Measurements from ENCODE around the gene DHX8. TPM values are rescaled to one million over a fixed set of nuclear protein-coding genes. Genes with fewer than 3 reads are reported as not detected.
"Not testable (repeated sequence)": the region's sequence is repeated elsewhere in the genome, so short reads cannot be mapped to it uniquely, and the experiment has no call there.

Gene DHX8
- total RNA-seq, 1 donor from 2014 or later: 71.9 TPM

GRCh38 chr17:43448720-43449469 lies 34.9 kb upstream of the DHX8 start:
- peaks cover 11% of the 10 kb centered on the region for H3K4me1 Mint-ChIP-seq
- H3K36me3 Mint-ChIP-seq: no peaks in the 10 kb centered on the region
- no peak overlapping the region for H3K4me3 Mint-ChIP-seq
- no peaks in the 10 kb centered on the region for H3K27me3 Mint-ChIP-seq (ENCODE audit: low read depth)
- TF ChIP-seq, protein P1, sequence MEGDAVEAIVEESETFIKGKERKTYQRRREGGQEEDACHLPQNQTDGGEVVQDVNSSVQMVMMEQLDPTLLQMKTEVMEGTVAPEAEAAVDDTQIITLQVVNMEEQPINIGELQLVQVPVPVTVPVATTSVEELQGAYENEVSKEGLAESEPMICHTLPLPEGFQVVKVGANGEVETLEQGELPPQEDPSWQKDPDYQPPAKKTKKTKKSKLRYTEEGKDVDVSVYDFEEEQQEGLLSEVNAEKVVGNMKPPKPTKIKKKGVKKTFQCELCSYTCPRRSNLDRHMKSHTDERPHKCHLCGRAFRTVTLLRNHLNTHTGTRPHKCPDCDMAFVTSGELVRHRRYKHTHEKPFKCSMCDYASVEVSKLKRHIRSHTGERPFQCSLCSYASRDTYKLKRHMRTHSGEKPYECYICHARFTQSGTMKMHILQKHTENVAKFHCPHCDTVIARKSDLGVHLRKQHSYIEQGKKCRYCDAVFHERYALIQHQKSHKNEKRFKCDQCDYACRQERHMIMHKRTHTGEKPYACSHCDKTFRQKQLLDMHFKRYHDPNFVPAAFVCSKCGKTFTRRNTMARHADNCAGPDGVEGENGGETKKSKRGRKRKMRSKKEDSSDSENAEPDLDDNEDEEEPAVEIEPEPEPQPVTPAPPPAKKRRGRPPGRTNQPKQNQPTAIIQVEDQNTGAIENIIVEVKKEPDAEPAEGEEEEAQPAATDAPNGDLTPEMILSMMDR (IDR thresholded peaks at IDR 0.05; ENCODE audit: unreplicated experiment): no peak
- H3K9me3 Mint-ChIP-seq: peaks cover 4% of the 10 kb centered on the region
- no peak for DNase-seq (ENCODE audit: low spot score in 2 of 2, unreplicated experiment in 2 of 2)
- no peak overlapping the region for H3K27ac Mint-ChIP-seq

- H3K27ac Mint-ChIP-seq: no peak overlapping the region
- H3K4me3 Mint-ChIP-seq: no peak overlapping the region
- peaks cover under 1% of the 10 kb centered on the region for H3K27me3 Mint-ChIP-seq (ENCODE audit: low read depth)
- H3K9me3 Mint-ChIP-seq: peaks cover 4% of the 10 kb centered on the region
- no peak for DNase-seq (ENCODE audit: low spot score in 2 of 2, unreplicated experiment in 2 of 2)
- TF ChIP-seq, protein P1 (IDR thresholded peaks at IDR 0.05; ENCODE audit: unreplicated experiment): no peak
- H3K4me1 Mint-ChIP-seq: peaks cover 4% of the 10 kb centered on the region
- no peaks in the 10 kb centered on the region for H3K36me3 Mint-ChIP-seq
These were observed 34.1 kb upstream of the DHX8 start for GRCh38 chr17:43449470-43450248.

DNA sequence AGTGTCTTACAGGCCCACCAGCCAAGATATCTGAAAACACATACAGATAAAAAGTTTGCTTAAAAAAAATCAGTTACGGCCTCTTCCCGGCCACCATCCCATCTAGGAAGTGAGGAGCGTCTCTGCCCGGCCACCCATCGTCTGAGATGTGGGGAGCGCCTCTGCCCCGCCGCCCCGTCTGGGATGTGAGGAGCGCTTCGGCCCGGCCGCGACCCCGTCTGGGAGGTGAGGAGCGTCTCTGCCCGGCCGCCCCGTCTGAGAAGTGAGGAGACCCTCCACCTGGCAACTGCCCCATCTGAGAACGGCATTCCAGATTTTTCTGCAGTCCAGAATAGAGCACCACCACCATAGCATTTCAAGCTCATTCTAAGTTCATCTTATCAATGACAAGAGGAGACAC lies 33.0 kb upstream of the DHX8 start:
- not testable (repeated sequence) for H3K4me3 Mint-ChIP-seq; H3K4me1 Mint-ChIP-seq; DNase-seq (ENCODE audit: low spot score in 2 of 2, unreplicated experiment in 2 of 2); H3K27ac Mint-ChIP-seq; H3K9me3 Mint-ChIP-seq; H3K27me3 Mint-ChIP-seq (ENCODE audit: low read depth); H3K36me3 Mint-ChIP-seq

DNA sequence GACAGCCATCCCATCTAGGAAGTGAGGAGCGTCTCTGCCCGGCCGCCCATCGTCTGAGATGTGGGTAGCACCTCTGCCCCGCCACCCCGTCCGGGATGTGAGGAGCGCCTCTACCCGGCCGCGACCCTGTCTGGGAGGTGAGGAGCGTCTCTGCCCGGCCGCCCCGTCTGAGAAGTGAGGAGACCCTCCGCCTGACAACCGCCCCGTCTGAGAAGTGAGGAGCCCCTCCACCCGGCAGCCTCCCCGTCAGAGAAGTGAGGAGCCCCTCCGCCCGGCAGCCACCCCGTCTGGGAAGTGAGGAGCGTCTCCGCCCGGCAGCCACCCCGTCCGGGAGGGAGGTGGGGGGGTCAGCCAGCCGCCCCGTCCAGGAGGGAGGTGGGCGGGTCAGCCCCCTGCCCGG lies 32.0 kb upstream of the DHX8 start:
- H3K27ac Mint-ChIP-seq; H3K4me3 Mint-ChIP-seq; H3K27me3 Mint-ChIP-seq (ENCODE audit: low read depth); DNase-seq (ENCODE audit: low spot score in 2 of 2, unreplicated experiment in 2 of 2); H3K4me1 Mint-ChIP-seq; H3K36me3 Mint-ChIP-seq; H3K9me3 Mint-ChIP-seq: not testable (repeated sequence)

- DNase-seq (ENCODE audit: low spot score in 2 of 2, unreplicated experiment in 2 of 2): no peak
- Mint-ChIP-seq H3K4me3 (no peak overlapping the region), H3K4me1 (peaks cover 2% of the 10 kb centered on the region), H3K9me3 (no peaks in the 10 kb centered on the region), H3K36me3 (no peaks in the 10 kb centered on the region), H3K27ac (peak overlapping the region; percentile 15), H3K27me3 (ENCODE audit: low read depth) (peaks cover 3% of the 10 kb centered on the region)
- TF ChIP-seq, protein P1 (IDR thresholded peaks at IDR 0.05; ENCODE audit: unreplicated experiment): no peak
These were observed 30.4 kb upstream of the DHX8 start for GRCh38 chr17:43453331-43453812.

- H3K27ac Mint-ChIP-seq: no peak overlapping the region
- TF ChIP-seq, protein P1 (IDR thresholded peaks at IDR 0.05; ENCODE audit: unreplicated experiment): no peak
- H3K27me3 Mint-ChIP-seq (ENCODE audit: low read depth): peaks cover 3% of the 10 kb centered on the region
- no peaks in the 10 kb centered on the region for H3K9me3 Mint-ChIP-seq
- no peak for DNase-seq (ENCODE audit: low spot score in 2 of 2, unreplicated experiment in 2 of 2)
- no peaks in the 10 kb centered on the region for H3K36me3 Mint-ChIP-seq
- no peak overlapping the region for H3K4me3 Mint-ChIP-seq
- H3K4me1 Mint-ChIP-seq: peaks cover 2% of the 10 kb centered on the region
These were observed 28.9 kb upstream of the DHX8 start for GRCh38 chr17:43454868-43455267.
